ENCODE measurements around the gene ENOX1. TPM values are rescaled to one million over a fixed set of nuclear protein-coding genes. Genes with fewer than 3 reads are reported as not detected.

The ENOX1 gene
- total RNA-seq, 1 experiment from 2014 or later = 1.8 TPM

DNA sequence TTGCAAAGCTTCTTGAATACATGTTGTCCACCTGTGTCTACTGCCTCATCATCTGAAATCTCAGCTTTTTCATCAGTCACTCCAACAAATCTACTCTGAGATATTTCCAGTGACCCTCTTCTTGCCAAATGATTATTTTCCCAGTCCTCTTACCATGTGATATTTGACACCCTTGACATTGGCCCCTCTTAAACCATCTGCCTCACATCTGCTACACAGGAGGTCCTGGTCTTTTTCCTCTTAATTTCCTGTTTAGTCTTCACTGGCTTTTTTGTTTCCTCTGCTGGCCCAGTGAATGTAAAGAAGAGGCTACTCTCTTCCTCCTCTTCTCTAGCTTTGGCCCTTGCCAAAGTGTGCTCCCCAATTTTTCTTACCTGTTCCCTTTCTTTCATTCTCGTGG, 544.7 kb downstream of the ENOX1 start:
- no peak overlapping the region for H3K27ac Mint-ChIP-seq (ENCODE audit: low read depth, unreplicated experiment)
- DNase-seq (ENCODE audit: unreplicated experiment) = no peak
- H3K36me3 Mint-ChIP-seq (ENCODE audit: insufficient read depth, unreplicated experiment) = peaks cover 5% of the 10 kb centered on the region
- no peaks in the 10 kb centered on the region for H3K27me3 Mint-ChIP-seq (ENCODE audit: insufficient read depth, unreplicated experiment)
- H3K9me3 Mint-ChIP-seq (ENCODE audit: unreplicated experiment) = no peaks in the 10 kb centered on the region
- BruUV-seq (replicated peaks) = no TSS peak
- H3K4me1 Mint-ChIP-seq (ENCODE audit: insufficient read depth, unreplicated experiment) = peaks cover 35% of the 10 kb centered on the region
- POLR2A ChIA-PET = interaction anchor here (0.9 to 1.2 kb wide), 3 partner anchors 8 to 11 kb away, joined by 3 read pairs; no protein-coding TSS in a partner anchor
- H3K4me3 Mint-ChIP-seq (ENCODE audit: unreplicated experiment) = no peak overlapping the region
- TF ChIP-seq, protein P1, sequence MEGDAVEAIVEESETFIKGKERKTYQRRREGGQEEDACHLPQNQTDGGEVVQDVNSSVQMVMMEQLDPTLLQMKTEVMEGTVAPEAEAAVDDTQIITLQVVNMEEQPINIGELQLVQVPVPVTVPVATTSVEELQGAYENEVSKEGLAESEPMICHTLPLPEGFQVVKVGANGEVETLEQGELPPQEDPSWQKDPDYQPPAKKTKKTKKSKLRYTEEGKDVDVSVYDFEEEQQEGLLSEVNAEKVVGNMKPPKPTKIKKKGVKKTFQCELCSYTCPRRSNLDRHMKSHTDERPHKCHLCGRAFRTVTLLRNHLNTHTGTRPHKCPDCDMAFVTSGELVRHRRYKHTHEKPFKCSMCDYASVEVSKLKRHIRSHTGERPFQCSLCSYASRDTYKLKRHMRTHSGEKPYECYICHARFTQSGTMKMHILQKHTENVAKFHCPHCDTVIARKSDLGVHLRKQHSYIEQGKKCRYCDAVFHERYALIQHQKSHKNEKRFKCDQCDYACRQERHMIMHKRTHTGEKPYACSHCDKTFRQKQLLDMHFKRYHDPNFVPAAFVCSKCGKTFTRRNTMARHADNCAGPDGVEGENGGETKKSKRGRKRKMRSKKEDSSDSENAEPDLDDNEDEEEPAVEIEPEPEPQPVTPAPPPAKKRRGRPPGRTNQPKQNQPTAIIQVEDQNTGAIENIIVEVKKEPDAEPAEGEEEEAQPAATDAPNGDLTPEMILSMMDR (IDR thresholded peaks at IDR 0.05; ENCODE audit: unreplicated experiment) = no peak
- intact Hi-C loops (cut with micrococcal nuclease) = no loop called here
- CTCF ChIA-PET = no interaction called here

DNA sequence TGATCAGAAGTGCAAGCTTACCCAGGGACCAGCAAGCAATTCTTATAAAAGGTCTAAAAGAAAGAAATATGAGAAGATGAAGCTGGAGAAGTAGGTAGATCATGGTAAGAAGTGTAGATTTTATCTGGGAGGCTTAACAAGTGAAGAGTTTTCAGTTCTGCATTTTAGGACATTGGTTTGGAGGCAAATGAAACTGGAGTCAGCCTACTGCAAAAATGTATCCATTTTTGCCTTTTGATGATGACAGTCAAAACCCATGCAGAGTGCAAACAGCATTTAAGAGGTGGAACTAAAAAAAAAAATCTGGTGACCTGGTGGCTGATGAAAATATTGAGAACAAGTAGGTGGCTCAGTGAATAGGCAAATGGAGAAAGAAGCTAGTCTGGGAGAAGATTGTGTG, 546.5 kb downstream of the ENOX1 start:
- BruUV-seq (replicated peaks) = no TSS peak
- H3K4me3 Mint-ChIP-seq (ENCODE audit: unreplicated experiment) = no peak overlapping the region
- no peak for DNase-seq (ENCODE audit: unreplicated experiment)

DNA sequence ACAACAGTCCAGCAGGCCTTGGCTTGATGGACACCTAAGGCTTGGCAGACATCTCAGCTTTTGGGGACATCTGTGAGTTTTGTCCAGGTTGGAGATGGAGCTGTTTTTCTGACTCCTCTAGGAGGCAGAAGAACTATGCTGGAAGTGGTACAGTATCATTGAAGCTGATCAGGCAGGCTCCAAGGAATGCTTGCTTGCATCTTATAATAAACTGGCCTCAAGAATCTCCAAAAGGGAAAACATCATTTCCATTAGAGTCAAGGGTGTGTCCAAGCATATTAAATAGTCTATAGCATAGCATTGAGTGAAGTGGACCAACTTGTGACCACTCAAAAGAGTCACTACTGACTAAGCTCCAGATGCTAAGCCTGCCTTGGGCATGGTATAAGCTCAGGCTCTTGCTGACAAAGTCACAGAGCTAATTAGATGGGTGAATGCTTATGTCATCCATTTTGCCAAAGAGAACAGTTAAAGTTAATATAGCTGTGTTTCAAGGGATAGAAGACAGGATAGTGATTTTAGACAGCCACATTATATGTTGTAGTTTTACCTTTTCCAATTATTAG, 547.4 kb downstream of the ENOX1 start:
- CTCF ChIA-PET = no interaction called here
- TF ChIP-seq, protein P1 (IDR thresholded peaks at IDR 0.05; ENCODE audit: unreplicated experiment) = no peak

More for the DNA sequence above, 546.5 kb downstream of the ENOX1 start:
- peaks cover 24% of the 10 kb centered on the region for H3K4me1 Mint-ChIP-seq (ENCODE audit: insufficient read depth, unreplicated experiment)
- intact Hi-C loops (cut with micrococcal nuclease) = no loop called here
- no peak overlapping the region for H3K27ac Mint-ChIP-seq (ENCODE audit: low read depth, unreplicated experiment)
- peaks cover 5% of the 10 kb centered on the region for H3K36me3 Mint-ChIP-seq (ENCODE audit: insufficient read depth, unreplicated experiment)
- TF ChIP-seq, protein P1 (IDR thresholded peaks at IDR 0.05; ENCODE audit: unreplicated experiment) = no peak
- H3K9me3 Mint-ChIP-seq (ENCODE audit: unreplicated experiment) = no peaks in the 10 kb centered on the region
- CTCF ChIA-PET = interaction anchor here (0.7 kb wide), 1 partner anchor 563 kb away, joined by 3 read pairs; no protein-coding TSS in a partner anchor
- POLR2A ChIA-PET = interaction anchor here (0.8 kb wide), 1 partner anchor 29 kb away, joined by 3 read pairs; no protein-coding TSS in a partner anchor
- no peaks in the 10 kb centered on the region for H3K27me3 Mint-ChIP-seq (ENCODE audit: insufficient read depth, unreplicated experiment)

DNA sequence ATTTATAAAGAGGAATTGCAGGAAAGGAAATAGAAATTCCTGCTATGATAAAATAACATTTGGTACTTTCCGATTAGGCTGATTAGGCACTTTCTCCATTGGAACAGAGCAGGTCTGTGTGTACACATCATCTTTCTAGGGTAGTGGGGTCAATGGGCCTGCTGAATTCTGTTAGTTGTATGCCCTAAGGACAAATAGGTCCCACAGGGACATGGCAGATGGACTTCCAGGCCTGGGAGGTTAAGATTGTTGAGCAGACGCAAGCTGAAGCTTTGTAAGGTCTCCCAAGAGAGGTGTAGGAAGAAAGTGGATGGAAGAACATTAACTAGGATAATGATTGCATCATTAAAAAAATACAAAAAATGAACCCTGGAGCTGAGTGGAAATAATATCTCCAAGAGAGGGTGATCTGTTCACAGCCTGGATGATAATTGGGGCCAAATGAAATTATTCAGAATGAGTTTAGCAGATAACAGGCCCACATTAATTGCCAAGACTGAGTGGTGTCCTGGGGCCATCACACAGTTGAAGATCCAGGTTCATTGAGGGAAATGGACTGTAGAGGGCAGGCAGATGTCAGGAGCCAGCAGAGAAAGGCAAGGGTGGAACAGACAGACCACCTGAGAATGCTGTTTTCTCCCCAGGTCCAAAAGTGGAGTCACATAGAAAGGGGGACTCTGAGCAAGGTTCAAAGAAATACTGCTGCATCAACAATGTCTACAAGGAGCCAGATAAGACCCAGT, 548.3 kb downstream of the ENOX1 start:
- Mint-ChIP-seq H3K4me1 (ENCODE audit: insufficient read depth, unreplicated experiment) (peaks cover 16% of the 10 kb centered on the region), H3K27ac (ENCODE audit: low read depth, unreplicated experiment) (no peak overlapping the region), H3K4me3 (ENCODE audit: unreplicated experiment) (no peak overlapping the region), H3K9me3 (ENCODE audit: unreplicated experiment) (no peaks in the 10 kb centered on the region), H3K36me3 (ENCODE audit: insufficient read depth, unreplicated experiment) (peaks cover 5% of the 10 kb centered on the region), H3K27me3 (ENCODE audit: insufficient read depth, unreplicated experiment) (no peaks in the 10 kb centered on the region)
- intact Hi-C loops (cut with micrococcal nuclease) = no loop called here
- BruUV-seq (replicated peaks) = no TSS peak
- DNase-seq (ENCODE audit: unreplicated experiment) = no peak
- TF ChIP-seq, protein P1 (IDR thresholded peaks at IDR 0.05; ENCODE audit: unreplicated experiment) = no peak
- CTCF ChIA-PET = interaction anchor here (0.6 kb wide), 1 partner anchor 10 kb away, joined by 4 read pairs; no protein-coding TSS in a partner anchor
- POLR2A ChIA-PET = interaction anchor here (0.6 kb wide), 1 partner anchor 35 kb away, joined by 4 read pairs; no protein-coding TSS in a partner anchor

More for the DNA sequence above, 547.4 kb downstream of the ENOX1 start:
- POLR2A ChIA-PET = interaction anchor here (0.6 kb wide), 2 partner anchors 34 to 563 kb away, joined by 3 to 4 read pairs; no protein-coding TSS in a partner anchor
- no peak for DNase-seq (ENCODE audit: unreplicated experiment)
- intact Hi-C loops (cut with micrococcal nuclease) = no loop called here
- Mint-ChIP-seq H3K4me1 (ENCODE audit: insufficient read depth, unreplicated experiment) (peaks cover 16% of the 10 kb centered on the region), H3K27ac (ENCODE audit: low read depth, unreplicated experiment) (no peak overlapping the region), H3K36me3 (ENCODE audit: insufficient read depth, unreplicated experiment) (peaks cover 5% of the 10 kb centered on the region), H3K4me3 (ENCODE audit: unreplicated experiment) (no peak overlapping the region), H3K9me3 (ENCODE audit: unreplicated experiment) (no peaks in the 10 kb centered on the region), H3K27me3 (ENCODE audit: insufficient read depth, unreplicated experiment) (no peaks in the 10 kb centered on the region)
- no TSS peak for BruUV-seq (replicated peaks)

All from MCF 10A (cell line).